ENCODE data around the gene CAMSAP2.

- TF ChIP-seq POLR2AphosphoS5 (IDR thresholded peaks at IDR 0.05; ENCODE audit: low read depth, low read length) (no peak), CTCF (IDR thresholded peaks at IDR 0.05 in 2 of 3, conservative IDR thresholded peaks at IDR 0.05 in 1 of 3; ENCODE audit: borderline replicate concordance in 1 of 3, insufficient read depth in 1 of 3, low read depth in 2 of 3, low read length in 2 of 3) (no peak), SRF (IDR thresholded peaks at IDR 0.05; ENCODE audit: low read depth) (no peak), POLR2A (IDR thresholded peaks at IDR 0.05; ENCODE audit: borderline replicate concordance, extremely low read depth, insufficient read depth, insufficient read length) (no peak), REST (IDR thresholded peaks at IDR 0.05; ENCODE audit: low read depth) (no peak), RAD21 (IDR thresholded peaks at IDR 0.05; ENCODE audit: low read depth) (no peak), MAX (IDR thresholded peaks at IDR 0.05) (no peak)
Observed at GRCh38 chr1:200891774-200892157, 153.1 kb downstream of the CAMSAP2 start.
